ENCODE measurements around the gene RBM10. TPM values are rescaled to one million over a fixed set of nuclear protein-coding genes. Genes with fewer than 3 reads are reported as not detected.

RBM10 gene
- total and polyA plus RNA-seq, 3 experiments from 2014 or later = 37.8 to 74.8 (median 74.5) TPM

DNA sequence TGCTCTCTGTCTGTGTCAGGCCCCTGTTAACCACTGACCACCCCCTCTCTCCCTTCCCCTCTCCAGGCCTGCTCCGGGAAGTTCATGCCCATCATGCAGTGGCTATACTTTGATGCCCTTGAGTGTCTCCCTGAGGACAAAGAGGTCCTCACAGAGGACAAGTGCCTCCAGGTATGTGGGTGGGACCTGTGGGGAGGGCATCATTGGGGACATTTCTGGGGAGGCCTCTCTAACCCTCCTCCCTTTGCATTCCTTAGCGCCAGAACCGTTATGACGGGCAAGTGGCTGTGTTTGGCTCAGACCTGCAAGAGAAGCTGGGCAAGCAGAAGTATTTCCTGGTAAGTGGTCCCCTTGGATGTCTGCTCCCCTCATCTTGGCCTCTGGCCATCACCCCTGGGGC lies 57.9 kb downstream of the RBM10 start:
- no peak overlapping the region for H3K4me3 ChIP-seq (ENCODE audit: low read length)
- CTCF ChIA-PET = no interaction called here

DNA sequence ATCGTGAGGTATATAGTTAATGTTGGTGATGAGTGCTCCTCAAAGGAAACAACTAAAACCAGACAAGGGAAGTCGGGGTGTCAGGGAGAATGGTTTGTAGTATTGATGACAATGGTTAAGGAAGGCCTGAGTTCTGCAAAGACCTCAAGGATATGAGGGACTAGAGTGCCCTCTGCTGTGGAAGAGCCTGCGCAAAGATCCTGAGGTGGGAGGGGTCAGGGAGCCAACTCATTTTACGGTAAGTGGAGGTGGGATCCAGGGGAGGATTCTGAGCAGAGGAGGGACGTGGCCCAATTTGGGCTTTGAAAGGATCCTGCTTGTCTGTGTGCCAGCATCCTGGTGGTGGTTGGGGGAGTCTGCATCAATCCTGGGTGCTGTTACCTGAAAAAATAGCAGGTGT lies 59.9 kb downstream of the RBM10 start:
- CTCF ChIA-PET = no interaction called here
- Mint-ChIP-seq H3K4me1 (peaks cover 0 to 10% (median 0%) of the 10 kb centered on the region in 3 donors), H3K9me3 (no peaks in the 10 kb centered on the region)

More for the DNA sequence above, 57.9 kb downstream of the RBM10 start:
- H3K27ac Mint-ChIP-seq = peak overlapping the region in 1 of 8 donors; percentile 27
- DNase-seq = no peak
- Histone ChIP-seq H3K9me3 (ENCODE audit: low read length) (no peaks in the 10 kb centered on the region), H3K27me3 (ENCODE audit: insufficient read depth, low read length, poor library complexity, severe bottlenecking) (no peaks in the 10 kb centered on the region), H3K27ac (ENCODE audit: low read depth, low read length) (no peak overlapping the region), H3K4me1 (ENCODE audit: insufficient read depth, low read length) (peaks cover under 1% of the 10 kb centered on the region), H3K36me3 (ENCODE audit: insufficient read depth, low read length) (peaks cover 72% of the 10 kb centered on the region)
- no peaks in the 10 kb centered on the region for H3K9me3 Mint-ChIP-seq
- POLR2A ChIA-PET = no interaction called here
- no peak overlapping the region for H3K4me3 Mint-ChIP-seq
- H3K27me3 Mint-ChIP-seq = no peaks in the 10 kb centered on the region
- peaks cover 30 to 92% (median 37%) of the 10 kb centered on the region in 3 donors for H3K36me3 Mint-ChIP-seq
- peaks cover 4 to 15% (median 10%) of the 10 kb centered on the region in 3 donors for H3K4me1 Mint-ChIP-seq

DNA sequence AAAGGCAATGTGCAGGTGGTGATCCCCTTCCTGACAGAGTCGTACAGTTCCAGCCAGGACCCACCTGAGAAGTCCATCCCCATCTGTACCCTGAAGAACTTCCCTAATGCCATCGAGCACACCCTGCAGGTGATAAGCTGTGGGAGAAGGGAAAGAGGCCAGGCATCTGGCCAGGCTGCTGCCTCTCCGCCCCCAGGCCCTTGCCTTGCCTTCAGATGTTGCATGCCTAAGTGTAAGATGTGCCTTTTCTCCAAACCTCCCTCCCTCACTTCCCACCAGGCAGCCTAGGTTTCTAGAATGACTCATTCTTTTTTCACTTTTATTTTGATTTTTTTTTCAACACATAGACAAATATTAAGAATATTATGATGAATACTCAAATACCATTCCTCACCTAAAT lies 61.3 kb downstream of the RBM10 start:
- CTCF ChIA-PET = no interaction called here
- Mint-ChIP-seq H3K4me1 (peaks cover 0 to 8% (median 0%) of the 10 kb centered on the region in 3 donors), H3K27ac (peak overlapping the region in 2 of 8 donors; percentile 45 to 77), H3K27me3 (no peaks in the 10 kb centered on the region), H3K36me3 (peaks cover 18 to 87% (median 33%) of the 10 kb centered on the region in 3 donors), H3K9me3 (no peaks in the 10 kb centered on the region), H3K4me3 (no peak overlapping the region)
- no peaks in the 10 kb centered on the region for H3K27me3 ChIP-seq (ENCODE audit: insufficient read depth, low read length, poor library complexity, severe bottlenecking)
- no peaks in the 10 kb centered on the region for H3K9me3 ChIP-seq (ENCODE audit: low read length)
- peaks cover 57% of the 10 kb centered on the region for H3K36me3 ChIP-seq (ENCODE audit: insufficient read depth, low read length)
- POLR2A ChIA-PET = no interaction called here
- no peaks in the 10 kb centered on the region for H3K4me1 ChIP-seq (ENCODE audit: insufficient read depth, low read length)
- no peak overlapping the region for H3K4me3 ChIP-seq (ENCODE audit: low read length)
- no peak overlapping the region for H3K27ac ChIP-seq (ENCODE audit: low read depth, low read length)
- no peak for DNase-seq

More for the DNA sequence above, 59.9 kb downstream of the RBM10 start:
- H3K4me3 Mint-ChIP-seq = no peak overlapping the region
- Histone ChIP-seq H3K27me3 (ENCODE audit: insufficient read depth, low read length, poor library complexity, severe bottlenecking) (no peaks in the 10 kb centered on the region), H3K36me3 (ENCODE audit: insufficient read depth, low read length) (peaks cover 57% of the 10 kb centered on the region), H3K4me1 (ENCODE audit: insufficient read depth, low read length) (no peaks in the 10 kb centered on the region), H3K4me3 (ENCODE audit: low read length) (no peak overlapping the region), H3K27ac (ENCODE audit: low read depth, low read length) (no peak overlapping the region), H3K9me3 (ENCODE audit: low read length) (no peaks in the 10 kb centered on the region)
- H3K36me3 Mint-ChIP-seq = peaks cover 25 to 88% (median 36%) of the 10 kb centered on the region in 3 donors
- POLR2A ChIA-PET = interaction anchor here (0.6 kb wide), 1 partner anchor 68 kb away, joined by 3 read pairs; no protein-coding TSS in a partner anchor
- peak overlapping the region in 2 of 8 donors; percentile 27 to 75 for H3K27ac Mint-ChIP-seq
- no peak for DNase-seq
- no peaks in the 10 kb centered on the region for H3K27me3 Mint-ChIP-seq

DNA sequence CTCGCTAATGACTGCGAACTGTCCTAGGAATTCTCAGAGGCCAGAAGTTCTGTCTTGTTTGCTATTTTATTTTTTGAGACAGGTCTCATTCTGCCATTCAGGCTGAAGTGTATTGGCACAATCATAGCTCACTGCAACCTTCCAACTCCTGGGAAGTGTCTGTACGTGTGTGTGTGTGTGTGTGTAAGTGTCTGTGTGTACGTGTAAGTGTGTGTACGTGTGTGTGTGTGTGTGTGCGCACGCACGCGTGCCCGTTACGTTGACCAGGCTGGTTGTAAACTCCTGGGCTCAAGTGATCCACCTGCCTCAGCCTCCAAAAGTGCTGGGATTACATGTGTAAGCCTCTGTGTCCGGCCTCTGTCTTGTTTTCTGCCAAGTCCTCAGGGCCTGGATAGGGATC lies 63.1 kb downstream of the RBM10 start:
- H3K4me3 ChIP-seq (ENCODE audit: low read length) = no peak overlapping the region
- H3K4me3 Mint-ChIP-seq = no peak overlapping the region
- CTCF ChIA-PET = no interaction called here
- H3K27me3 Mint-ChIP-seq = no peaks in the 10 kb centered on the region
- peaks cover 58% of the 10 kb centered on the region for H3K36me3 ChIP-seq (ENCODE audit: insufficient read depth, low read length)
- H3K4me1 Mint-ChIP-seq = peaks cover 0 to 3% (median 0%) of the 10 kb centered on the region in 3 donors
- H3K27ac ChIP-seq (ENCODE audit: low read depth, low read length) = no peak overlapping the region
- peak overlapping the region in 1 of 8 donors; percentile 37 for H3K27ac Mint-ChIP-seq
- POLR2A ChIA-PET = no interaction called here
- DNase-seq = no peak
- peaks cover 16 to 88% (median 35%) of the 10 kb centered on the region in 3 donors for H3K36me3 Mint-ChIP-seq
- H3K9me3 Mint-ChIP-seq = no peaks in the 10 kb centered on the region
- H3K4me1 ChIP-seq (ENCODE audit: insufficient read depth, low read length) = no peaks in the 10 kb centered on the region
- H3K27me3 ChIP-seq (ENCODE audit: insufficient read depth, low read length, poor library complexity, severe bottlenecking) = no peaks in the 10 kb centered on the region
- no peaks in the 10 kb centered on the region for H3K9me3 ChIP-seq (ENCODE audit: low read length)

DNA sequence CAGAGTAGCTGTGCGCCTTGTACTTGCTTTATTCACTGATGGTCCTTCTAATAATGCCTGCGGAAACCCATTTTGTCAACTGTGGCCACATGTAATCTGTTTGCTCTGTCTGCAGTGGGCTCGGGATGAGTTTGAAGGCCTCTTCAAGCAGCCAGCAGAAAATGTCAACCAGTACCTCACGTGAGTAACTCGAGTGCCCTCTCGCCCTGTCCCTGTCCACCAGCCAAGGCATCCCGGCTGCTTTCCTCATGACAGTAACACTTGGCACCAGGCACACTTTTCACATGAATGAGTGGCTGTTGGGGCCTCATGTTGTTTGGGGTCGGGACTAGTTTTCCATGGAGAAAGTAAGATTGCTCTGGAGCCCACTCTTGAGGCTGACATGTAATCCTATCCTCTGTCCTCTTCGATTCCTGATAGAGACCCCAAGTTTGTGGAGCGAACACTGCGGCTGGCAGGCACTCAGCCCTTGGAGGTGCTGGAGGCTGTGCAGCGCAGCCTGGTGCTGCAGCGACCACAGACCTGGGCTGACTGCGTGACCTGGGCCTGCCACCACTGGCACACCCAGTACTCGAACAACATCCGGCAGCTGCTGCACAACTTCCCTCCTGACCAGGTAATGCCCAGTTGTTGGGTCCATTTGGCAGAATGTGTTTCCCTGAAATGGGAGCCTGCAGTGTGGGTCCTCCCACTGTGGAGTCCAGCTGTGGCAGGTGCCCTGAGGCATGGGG lies 64.7 kb downstream of the RBM10 start:
- H3K36me3 Mint-ChIP-seq = peaks cover 16 to 89% (median 36%) of the 10 kb centered on the region in 3 donors

DNA sequence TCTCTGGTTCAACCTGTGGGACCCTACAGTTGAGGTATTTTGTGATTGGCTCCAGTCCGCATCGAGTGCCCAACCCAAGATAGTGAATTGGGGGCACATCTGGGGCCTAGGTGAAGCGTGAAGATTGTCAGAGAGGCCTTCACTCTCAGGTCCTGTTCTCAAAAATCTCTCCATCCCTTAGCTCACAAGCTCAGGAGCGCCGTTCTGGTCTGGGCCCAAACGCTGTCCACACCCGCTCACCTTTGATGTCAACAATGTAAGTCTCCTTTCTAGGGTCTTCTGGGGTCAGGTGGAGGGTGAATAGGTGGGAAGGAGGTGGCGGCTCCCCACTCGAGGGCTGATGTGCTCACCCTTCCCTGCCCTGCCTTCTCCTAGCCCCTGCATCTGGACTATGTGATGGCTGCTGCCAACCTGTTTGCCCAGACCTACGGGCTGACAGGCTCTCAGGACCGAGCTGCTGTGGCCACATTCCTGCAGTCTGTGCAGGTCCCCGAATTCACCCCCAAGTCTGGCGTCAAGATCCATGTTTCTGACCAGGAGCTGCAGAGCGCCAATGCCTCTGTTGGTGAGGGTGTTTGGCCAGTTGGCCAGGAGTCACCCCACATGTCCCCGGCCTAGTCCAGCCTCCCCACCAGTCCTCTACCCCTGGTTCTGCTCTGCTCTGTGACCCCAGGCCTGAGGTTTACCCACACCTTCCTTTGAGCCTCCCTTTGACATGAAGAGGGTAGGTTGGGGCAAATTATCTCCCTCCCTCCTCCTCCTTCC lies 65.8 kb downstream of the RBM10 start:
- no peaks in the 10 kb centered on the region for H3K4me1 Mint-ChIP-seq
- POLR2A ChIA-PET = no interaction called here
- H3K9me3 ChIP-seq (ENCODE audit: low read length) = no peaks in the 10 kb centered on the region
- no peaks in the 10 kb centered on the region for H3K4me1 ChIP-seq (ENCODE audit: insufficient read depth, low read length)
- no peaks in the 10 kb centered on the region for H3K27me3 Mint-ChIP-seq
- CTCF ChIA-PET = no interaction called here
- H3K9me3 Mint-ChIP-seq = no peaks in the 10 kb centered on the region
- DNase-seq = no peak
- peaks cover 59% of the 10 kb centered on the region for H3K36me3 ChIP-seq (ENCODE audit: insufficient read depth, low read length)
- no peaks in the 10 kb centered on the region for H3K27me3 ChIP-seq (ENCODE audit: insufficient read depth, low read length, poor library complexity, severe bottlenecking)
- peak overlapping the region in 5 of 8 donors; percentile 0 to 75 (median 24) for H3K27ac Mint-ChIP-seq
- H3K27ac ChIP-seq (ENCODE audit: low read depth, low read length) = no peak overlapping the region
- no peak overlapping the region for H3K4me3 Mint-ChIP-seq
- H3K36me3 Mint-ChIP-seq = peaks cover 12 to 89% (median 33%) of the 10 kb centered on the region in 3 donors
- H3K4me3 ChIP-seq (ENCODE audit: low read length) = no peak overlapping the region

More for the DNA sequence above, 64.7 kb downstream of the RBM10 start:
- Histone ChIP-seq H3K27ac (ENCODE audit: low read depth, low read length) (no peak overlapping the region), H3K36me3 (ENCODE audit: insufficient read depth, low read length) (peaks cover 67% of the 10 kb centered on the region), H3K9me3 (ENCODE audit: low read length) (no peaks in the 10 kb centered on the region), H3K4me1 (ENCODE audit: insufficient read depth, low read length) (no peaks in the 10 kb centered on the region), H3K27me3 (ENCODE audit: insufficient read depth, low read length, poor library complexity, severe bottlenecking) (no peaks in the 10 kb centered on the region), H3K4me3 (ENCODE audit: low read length) (no peak overlapping the region)
- no peaks in the 10 kb centered on the region for H3K27me3 Mint-ChIP-seq
- ChIA-PET POLR2A (no interaction called here), CTCF (no interaction called here)
- H3K4me1 Mint-ChIP-seq = peaks cover 0 to 2% (median 0%) of the 10 kb centered on the region in 3 donors
- H3K4me3 Mint-ChIP-seq = no peak overlapping the region
- peak overlapping the region in 1 of 8 donors; percentile 26 for H3K27ac Mint-ChIP-seq
- H3K9me3 Mint-ChIP-seq = no peaks in the 10 kb centered on the region
- no peak for DNase-seq

DNA sequence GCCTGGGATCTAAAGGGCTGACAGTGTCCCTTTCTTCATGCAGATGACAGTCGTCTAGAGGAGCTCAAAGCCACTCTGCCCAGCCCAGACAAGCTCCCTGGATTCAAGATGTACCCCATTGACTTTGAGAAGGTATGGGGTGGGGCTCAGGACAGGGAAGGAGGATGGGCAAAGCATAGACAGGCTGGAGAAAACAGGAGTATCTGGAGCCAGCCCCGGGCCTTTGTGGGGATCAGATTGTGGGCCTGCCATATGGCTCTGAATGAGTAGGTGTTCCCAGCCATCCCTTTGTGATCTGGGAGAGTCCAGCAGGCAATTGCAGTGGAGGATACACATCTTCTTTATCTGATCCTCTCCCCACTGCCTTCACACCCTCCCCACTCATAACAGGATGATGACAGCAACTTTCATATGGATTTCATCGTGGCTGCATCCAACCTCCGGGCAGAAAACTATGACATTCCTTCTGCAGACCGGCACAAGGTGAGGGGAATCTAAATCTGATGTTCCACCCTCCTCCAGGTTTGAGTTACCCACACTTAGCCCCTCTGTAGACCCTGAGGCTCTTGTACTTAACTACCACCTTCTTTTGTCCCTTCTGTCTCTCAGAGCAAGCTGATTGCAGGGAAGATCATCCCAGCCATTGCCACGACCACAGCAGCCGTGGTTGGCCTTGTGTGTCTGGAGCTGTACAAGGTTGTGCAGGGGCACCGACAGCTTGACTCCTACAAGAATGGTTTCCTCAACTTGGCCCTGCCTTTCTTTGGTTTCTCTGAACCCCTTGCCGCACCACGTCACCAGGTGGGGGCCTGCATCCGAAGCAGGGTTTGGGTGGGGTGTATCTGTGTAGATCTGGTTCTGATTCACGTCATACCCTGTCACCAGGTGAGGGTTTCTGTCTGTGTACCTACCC lies 67.6 kb downstream of the RBM10 start:
- Mint-ChIP-seq H3K27ac (peak overlapping the region in 4 of 8 donors; percentile 24 to 87 (median 68)), H3K27me3 (no peaks in the 10 kb centered on the region)
- peaks cover 48% of the 10 kb centered on the region for H3K36me3 ChIP-seq (ENCODE audit: insufficient read depth, low read length)

More for the DNA sequence above, 67.6 kb downstream of the RBM10 start:
- Histone ChIP-seq H3K9me3 (ENCODE audit: low read length) (no peaks in the 10 kb centered on the region), H3K4me1 (ENCODE audit: insufficient read depth, low read length) (peaks cover 8% of the 10 kb centered on the region), H3K4me3 (ENCODE audit: low read length) (no peak overlapping the region), H3K27ac (ENCODE audit: low read depth, low read length) (no peak overlapping the region), H3K27me3 (ENCODE audit: insufficient read depth, low read length, poor library complexity, severe bottlenecking) (no peaks in the 10 kb centered on the region)
- H3K36me3 Mint-ChIP-seq = peaks cover 15 to 81% (median 26%) of the 10 kb centered on the region in 3 donors
- POLR2A ChIA-PET = no interaction called here
- no peaks in the 10 kb centered on the region for H3K9me3 Mint-ChIP-seq
- no peak for DNase-seq
- CTCF ChIA-PET = no interaction called here
- no peak overlapping the region for H3K4me3 Mint-ChIP-seq
- H3K4me1 Mint-ChIP-seq = peaks cover 11 to 16% (median 15%) of the 10 kb centered on the region in 3 donors

Measured in CD8-positive, alpha-beta memory T cell (primary cell).